T follicular helper cell (primary cell): ENCODE measurements around the gene ZNF521.

Experiments used
- DNase-seq: peaks from one replicate; pipeline ENCODE4 v3.0.0-alpha.2; 2020; ENCODE audit warnings: low read depth
- total RNA-seq, 2 experiments: gene quantifications; one replicate each; lab custom pipeline; 2026; lab: John Stamatoyannopoulos, UW

The ZNF521 gene
- total RNA-seq = 0 to 0.12 reads per million in 2 experiments

GRCh38 chr18:25351777-25352628 is at the start of gene ZNF521:
TSS of gene ZNF521 (minus strand) at chr18:25352166. CDS start at chr18:25350946, 1,220 bp downstream.
- no peak for DNase-seq

- no peak for DNase-seq
These were observed 47.6 kb upstream of the ZNF521 start for GRCh38 chr18:25399554-25399953.

- DNase-seq = no peak
These were observed 40.2 kb upstream of the ZNF521 start for GRCh38 chr18:25392192-25392591.

GRCh38 chr18:25373432-25374179 is 21.6 kb upstream of the ZNF521 start:
- no peak for DNase-seq

GRCh38 chr18:25370391-25370790 is 18.4 kb upstream of the ZNF521 start:
- DNase-seq = no peak

GRCh38 chr18:25365242-25365641 is 13.3 kb upstream of the ZNF521 start:
- no peak for DNase-seq

GRCh38 chr18:25364732-25365131 is 12.8 kb upstream of the ZNF521 start:
- DNase-seq = no peak

- DNase-seq = no peak
These were observed 8.4 kb upstream of the ZNF521 start for GRCh38 chr18:25360301-25360899.

- no peak for DNase-seq
These were observed 1.1 kb upstream of the ZNF521 start for GRCh38 chr18:25353080-25353479.

GRCh38 chr18:25352629-25353005 is 651 bp upstream of the ZNF521 start:
- no peak for DNase-seq

- no peak for DNase-seq
These were observed 638 bp downstream of the ZNF521 start for GRCh38 chr18:25351280-25351775.

GRCh38 chr18:25350489-25351251 is 1.3 kb downstream of the ZNF521 start:
- no peak for DNase-seq

GRCh38 chr18:25349926-25350487 is 2.0 kb downstream of the ZNF521 start:
- no peak for DNase-seq

- no peak for DNase-seq
These were observed 2.6 kb downstream of the ZNF521 start for GRCh38 chr18:25349131-25349925.

GRCh38 chr18:25348386-25349130 is 3.4 kb downstream of the ZNF521 start:
- DNase-seq = no peak

- DNase-seq = no peak
These were observed 5.4 kb downstream of the ZNF521 start for GRCh38 chr18:25346561-25346960.

- DNase-seq = no peak
These were observed 6.7 kb downstream of the ZNF521 start for GRCh38 chr18:25345081-25345866.

- no peak for DNase-seq
These were observed 10.1 kb downstream of the ZNF521 start for GRCh38 chr18:25341831-25342230.

GRCh38 chr18:25340762-25341161 is 11.2 kb downstream of the ZNF521 start:
- no peak for DNase-seq
